Fibroblast of pulmonary artery (primary cell): ENCODE results near the gene GABRG3.

Experiments
- DNase-seq: peaks from one replicate; pipeline ENCODE4 v3.0.0-alpha.2; 2010; ENCODE audit warnings: low read depth
- H3K4me3 ChIP-seq: replicated peaks from 2 replicates; pipeline ENCODE4 v1.5.1; 2011; ENCODE audit warnings: low read depth, mild to moderate bottlenecking, control low read depth, low read length, moderate library complexity
- CTCF ChIP-seq: IDR thresholded peaks from 2 replicates; pipeline ENCODE4 v1.5.1; 2011; ENCODE audit warnings: mild to moderate bottlenecking, control low read depth, low read length, inconsistent platforms; ENCODE audit errors: missing control alignments

Gene GABRG3

GRCh38 chr15:27231811-27232210, 260.8 kb downstream of the GABRG3 start:
- no peak for TF ChIP-seq CTCF
- no peak for DNase-seq
- H3K4me3 ChIP-seq, result no peak overlapping the region

GRCh38 chr15:27232876-27233275, 261.9 kb downstream of the GABRG3 start:
- no peak for TF ChIP-seq CTCF
- no peak overlapping the region for H3K4me3 ChIP-seq
- DNase-seq, result no peak

- no peak for TF ChIP-seq CTCF
- no peak for DNase-seq
- H3K4me3 ChIP-seq, result no peak overlapping the region
Measured at GRCh38 chr15:27234593-27234992, 263.6 kb downstream of the GABRG3 start.

- no peak overlapping the region for H3K4me3 ChIP-seq
- DNase-seq, result no peak
- TF ChIP-seq CTCF, result no peak
Measured at GRCh38 chr15:27235161-27235560, 264.2 kb downstream of the GABRG3 start.

GRCh38 chr15:27235681-27236080, 264.7 kb downstream of the GABRG3 start:
- H3K4me3 ChIP-seq, result no peak overlapping the region
- DNase-seq, result no peak
- TF ChIP-seq CTCF, result no peak

GRCh38 chr15:27237319-27237939, 266.4 kb downstream of the GABRG3 start:
- no peak for TF ChIP-seq CTCF
- H3K4me3 ChIP-seq, result no peak overlapping the region
- no peak for DNase-seq

GRCh38 chr15:27238209-27238608, 267.2 kb downstream of the GABRG3 start:
- no peak for DNase-seq
- no peak overlapping the region for H3K4me3 ChIP-seq
- no peak for TF ChIP-seq CTCF
